AG10803 (cell line): Measurements from ENCODE around the gene EIF4G3.
"Not testable (repeated sequence)": the region's sequence is repeated elsewhere in the genome, so short reads cannot be mapped to it uniquely, and the experiment has no call there.

Experiments
- DNase-seq: peaks from one replicate; pipeline ENCODE4 v3.0.0; 2010; ENCODE audit warnings: low read depth
- H3K4me3 ChIP-seq: 2 replicates; pipeline ENCODE4 v1.5.1; 2011; ENCODE audit warnings: mild to moderate bottlenecking, low read length, control low read depth
- CTCF ChIP-seq: conservative IDR thresholded peaks from 2 replicates; pipeline ENCODE4 v1.5.1; 2011; ENCODE audit warnings: mild to moderate bottlenecking, low read length, control low read depth, inconsistent platforms

The EIF4G3 gene

GRCh38 chr1:21216835-21217811 lies 40.4 kb upstream of the EIF4G3 start:
- peak; percentile 73 for TF ChIP-seq CTCF
- H3K4me3 ChIP-seq, result no peak overlapping the region
- peak; percentile 24 for DNase-seq

- peak; percentile 59 for DNase-seq
- no peak overlapping the region for H3K4me3 ChIP-seq
- TF ChIP-seq CTCF, result no peak
Observed at GRCh38 chr1:21212126-21212525, 35.4 kb upstream of the EIF4G3 start.

GRCh38 chr1:21208137-21208700 lies 31.5 kb upstream of the EIF4G3 start:
- DNase-seq, H3K4me3 ChIP-seq: not testable (repeated sequence)

GRCh38 chr1:21206117-21206516 lies 29.4 kb upstream of the EIF4G3 start:
- TF ChIP-seq CTCF, result no peak
- no peak for DNase-seq
- H3K4me3 ChIP-seq, result no peak overlapping the region

- no peak overlapping the region for H3K4me3 ChIP-seq
- no peak for TF ChIP-seq CTCF
- no peak for DNase-seq
Observed at GRCh38 chr1:21205416-21205815, 28.7 kb upstream of the EIF4G3 start.

GRCh38 chr1:21201650-21202049 lies 25.0 kb upstream of the EIF4G3 start:
- TF ChIP-seq CTCF, result no peak

GRCh38 chr1:21201238-21201637 lies 24.5 kb upstream of the EIF4G3 start:
- H3K4me3 ChIP-seq, DNase-seq: not testable (repeated sequence)

More at GRCh38 chr1:21201650-21202049, 25.0 kb upstream of the EIF4G3 start:
- no peak overlapping the region for H3K4me3 ChIP-seq
- no peak for DNase-seq

GRCh38 chr1:21200767-21201166 lies 24.1 kb upstream of the EIF4G3 start:
- TF ChIP-seq CTCF, result no peak
- H3K4me3 ChIP-seq, result no peak overlapping the region
- peak; percentile 49 for DNase-seq
